ENCODE results near the gene SRBD1. TPM values are rescaled to one million over a fixed set of nuclear protein-coding genes. Genes with fewer than 3 reads are reported as not detected.

The SRBD1 gene
- total RNA-seq, 1 donor from 2014 or later = 11.2 TPM

GRCh38 chr2:45399040-45399784 is 211.9 kb downstream of the SRBD1 start:
- DNase-seq (ENCODE audit: low spot score) = no peak
- intact Hi-C loops (cut with DNase I) = no loop called here

- DNase-seq (ENCODE audit: low spot score) = no peak
- intact Hi-C loops (cut with DNase I) = no loop called here
Observed at GRCh38 chr2:45397292-45397691, 213.8 kb downstream of the SRBD1 start.

GRCh38 chr2:45396671-45397070 is 214.4 kb downstream of the SRBD1 start:
- no peak for DNase-seq (ENCODE audit: low spot score)
- intact Hi-C loops (cut with DNase I) = no loop called here

- DNase-seq (ENCODE audit: low spot score) = no peak
- intact Hi-C loops (cut with DNase I) = no loop called here
Observed at GRCh38 chr2:45394842-45395241, 216.2 kb downstream of the SRBD1 start.

- no peak for DNase-seq (ENCODE audit: low spot score)
- intact Hi-C loops (cut with DNase I) = no loop called here
Observed at GRCh38 chr2:45394216-45394615, 216.9 kb downstream of the SRBD1 start.

- intact Hi-C loops (cut with DNase I) = no loop called here
- DNase-seq (ENCODE audit: low spot score) = no peak
Observed at GRCh38 chr2:45391866-45392265, 219.2 kb downstream of the SRBD1 start.

GRCh38 chr2:45390861-45391260 is 220.2 kb downstream of the SRBD1 start:
- intact Hi-C loops (cut with DNase I) = no loop called here
- DNase-seq (ENCODE audit: low spot score) = no peak

- no peak for DNase-seq (ENCODE audit: low spot score)
- intact Hi-C loops (cut with DNase I) = no loop called here
Observed at GRCh38 chr2:45390441-45390840, 220.6 kb downstream of the SRBD1 start.

- no peak for DNase-seq (ENCODE audit: low spot score)
- intact Hi-C loops (cut with DNase I) = no loop called here
Observed at GRCh38 chr2:45388541-45389100, 222.4 kb downstream of the SRBD1 start.

GRCh38 chr2:45382744-45383143 is 228.3 kb downstream of the SRBD1 start:
- no peak for DNase-seq (ENCODE audit: low spot score)

GRCh38 chr2:45380131-45380836 is 230.8 kb downstream of the SRBD1 start:
- intact Hi-C loops (cut with DNase I) = no loop called here
- no peak for DNase-seq (ENCODE audit: low spot score)

More at GRCh38 chr2:45382744-45383143, 228.3 kb downstream of the SRBD1 start:
- intact Hi-C loops (cut with DNase I) = no loop called here

GRCh38 chr2:45379399-45380087 is 231.5 kb downstream of the SRBD1 start:
- DNase-seq (ENCODE audit: low spot score) = no peak
- intact Hi-C loops (cut with DNase I) = no loop called here

- DNase-seq (ENCODE audit: low spot score) = no peak
- intact Hi-C loops (cut with DNase I) = no loop called here
Observed at GRCh38 chr2:45373534-45373933, 237.5 kb downstream of the SRBD1 start.

- intact Hi-C loops (cut with DNase I) = no loop called here
- DNase-seq (ENCODE audit: low spot score) = no peak
Observed at GRCh38 chr2:45370369-45370768, 240.7 kb downstream of the SRBD1 start.

GRCh38 chr2:45368792-45369191 is 242.3 kb downstream of the SRBD1 start:
- no peak for DNase-seq (ENCODE audit: low spot score)
- intact Hi-C loops (cut with DNase I) = no loop called here

GRCh38 chr2:45361666-45362065 is 249.4 kb downstream of the SRBD1 start:
- intact Hi-C loops (cut with DNase I) = no loop called here
- DNase-seq (ENCODE audit: low spot score) = no peak

GRCh38 chr2:45354776-45355175 is 256.3 kb downstream of the SRBD1 start:
- no peak for DNase-seq (ENCODE audit: low spot score)
- intact Hi-C loops (cut with DNase I) = no loop called here

GRCh38 chr2:45353879-45354278 is 257.2 kb downstream of the SRBD1 start:
- intact Hi-C loops (cut with DNase I) = no loop called here
- DNase-seq (ENCODE audit: low spot score) = no peak

GRCh38 chr2:45352506-45352905 is 258.6 kb downstream of the SRBD1 start:
- no peak for DNase-seq (ENCODE audit: low spot score)
- intact Hi-C loops (cut with DNase I) = no loop called here
